Stromal cell of bone marrow (primary cell): Measurements from ENCODE around the gene BAX.
A peak's percentile ranks its signal among the peaks of the same experiment; 100 is the strongest.

Experiments
- DNase-seq: peaks from one replicate; pipeline ENCODE4 v3.0.0-alpha.2; 2012; ENCODE audit warnings: low read depth

Gene BAX

GRCh38 chr19:48988286-48988685 lies 33.6 kb downstream of the BAX start:
- DNase-seq, result no peak

GRCh38 chr19:48988860-48989259 lies 34.2 kb downstream of the BAX start:
- DNase-seq, result no peak

- DNase-seq, result no peak
These were observed 35.1 kb downstream of the BAX start for GRCh38 chr19:48989701-48990291.

GRCh38 chr19:48990400-48990799 lies 35.7 kb downstream of the BAX start:
- DNase-seq, result no peak

GRCh38 chr19:48991011-48991609 lies 36.4 kb downstream of the BAX start:
- no peak for DNase-seq

- peak; percentile 84 for DNase-seq
These were observed 37.4 kb downstream of the BAX start for GRCh38 chr19:48991873-48992580.

- no peak for DNase-seq
These were observed 38.0 kb downstream of the BAX start for GRCh38 chr19:48992581-48993174.

- peak; percentile 99 for DNase-seq
These were observed 38.7 kb downstream of the BAX start, which contains the start of the genes GYS1 and RUVBL2 for GRCh38 chr19:48993175-48994034. GYS1 (minus strand) TSS chr19:48993309; CDS start chr19:48993112, 197 bp downstream. RUVBL2 (plus strand) TSS chr19:48993887; CDS start chr19:48993912, 25 bp downstream.

- no peak for DNase-seq
These were observed 39.3 kb downstream of the BAX start for GRCh38 chr19:48994035-48994386.

- DNase-seq, result no peak
These were observed 43.3 kb downstream of the BAX start for GRCh38 chr19:48997972-48998371.

GRCh38 chr19:48999481-49000325 lies 45.0 kb downstream of the BAX start:
- DNase-seq, result no peak

- no peak for DNase-seq
These were observed 49.5 kb downstream of the BAX start for GRCh38 chr19:49004133-49004532.

- no peak for DNase-seq
These were observed 50.4 kb downstream of the BAX start for GRCh38 chr19:49004964-49005614.

GRCh38 chr19:49006905-49007304 lies 52.2 kb downstream of the BAX start:
- DNase-seq, result no peak

- no peak for DNase-seq
These were observed 55.2 kb downstream of the BAX start for GRCh38 chr19:49009828-49010227.

GRCh38 chr19:49010453-49010852 lies 55.8 kb downstream of the BAX start:
- no peak for DNase-seq

- DNase-seq, result no peak
These were observed 56.5 kb downstream of the BAX start for GRCh38 chr19:49011194-49011593.
